HG03432 (cell line): ENCODE measurements around the gene PTPRC.

Experiments used
- ATAC-seq: cut with Tn5 transposase; IDR thresholded peaks from one replicate; pipeline ENCODE4 v1.9.1; 2021; ENCODE audit warnings: mild to moderate bottlenecking, moderate library complexity; ENCODE audit not compliant: unreplicated experiment

PTPRC gene

DNA sequence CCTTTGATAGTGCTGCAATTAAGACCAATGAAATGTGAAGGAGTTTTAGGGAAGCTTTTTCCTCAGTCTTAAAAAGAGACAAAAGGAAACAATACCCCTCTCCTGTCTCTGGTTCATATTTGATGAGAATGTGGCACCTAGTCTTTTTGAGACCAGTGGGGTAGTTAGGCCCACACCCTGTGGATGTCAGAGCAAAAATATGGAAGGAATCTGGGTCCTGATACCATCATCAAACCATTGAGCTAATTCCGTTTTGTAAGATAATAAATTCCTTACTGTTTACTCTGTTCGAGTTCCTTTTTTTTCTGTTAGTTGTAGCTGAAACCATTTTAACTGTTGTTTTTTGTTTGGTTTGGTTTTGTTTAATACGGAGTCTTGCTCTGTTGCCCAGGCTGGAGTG lies 33.3 kb downstream of the PTPRC start:
- no peak for ATAC-seq

DNA sequence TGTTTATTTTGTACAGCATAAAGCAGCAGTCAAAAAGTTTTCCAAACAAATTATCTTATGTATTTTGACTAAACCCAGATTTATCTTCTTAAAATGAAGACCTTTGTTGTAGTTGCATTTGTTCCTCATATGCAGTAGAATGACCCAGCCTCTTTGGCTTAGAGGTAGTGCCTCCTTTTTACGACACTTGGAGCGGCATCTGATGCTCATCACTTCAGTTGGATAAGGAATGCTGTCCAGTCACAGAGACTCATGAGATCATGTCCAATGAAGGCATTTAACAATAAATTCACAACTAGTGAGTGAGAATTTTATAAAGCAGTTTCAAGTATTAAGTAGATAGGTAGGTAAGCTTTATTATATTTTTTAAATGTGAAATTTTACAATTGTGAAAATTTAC lies 35.2 kb downstream of the PTPRC start:
- ATAC-seq = no peak

DNA sequence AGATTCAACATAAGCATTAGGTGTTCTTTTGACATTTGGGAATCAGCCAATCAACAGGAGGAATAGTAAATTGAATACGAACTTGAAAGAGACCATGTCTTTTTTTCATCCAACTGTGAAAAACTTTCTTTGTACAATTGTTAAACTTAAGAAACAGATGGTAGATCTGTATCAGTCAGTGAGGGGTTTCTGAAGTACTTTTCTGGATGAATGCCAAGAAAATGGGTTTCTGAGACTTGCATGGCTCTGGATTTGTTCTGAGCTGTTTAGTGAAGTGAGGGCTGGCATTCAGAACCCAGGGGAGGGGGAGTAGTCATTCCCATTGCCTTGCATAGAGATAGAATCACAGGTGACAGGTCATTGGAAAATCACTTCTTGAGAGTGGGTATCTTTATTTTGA lies 37.4 kb downstream of the PTPRC start:
- no peak for ATAC-seq

DNA sequence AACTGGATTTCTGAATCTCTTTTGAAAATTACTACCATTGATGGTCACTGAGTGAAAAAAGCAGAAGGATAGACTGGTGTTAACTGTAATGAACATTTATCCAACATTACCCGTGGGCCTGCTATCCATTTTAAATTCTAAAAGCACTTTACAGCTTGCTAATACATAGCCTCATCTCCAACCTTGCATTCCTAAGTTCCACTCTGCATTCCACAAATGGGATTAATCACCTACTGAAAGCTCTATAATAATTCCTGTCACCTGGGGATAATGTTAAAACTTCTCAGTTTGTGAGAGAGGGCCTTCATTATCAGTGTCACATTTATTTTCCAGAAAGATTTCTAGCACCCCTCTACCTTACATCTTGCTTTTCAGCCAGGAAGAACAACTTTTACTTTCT lies 38.2 kb downstream of the PTPRC start:
- no peak for ATAC-seq

DNA sequence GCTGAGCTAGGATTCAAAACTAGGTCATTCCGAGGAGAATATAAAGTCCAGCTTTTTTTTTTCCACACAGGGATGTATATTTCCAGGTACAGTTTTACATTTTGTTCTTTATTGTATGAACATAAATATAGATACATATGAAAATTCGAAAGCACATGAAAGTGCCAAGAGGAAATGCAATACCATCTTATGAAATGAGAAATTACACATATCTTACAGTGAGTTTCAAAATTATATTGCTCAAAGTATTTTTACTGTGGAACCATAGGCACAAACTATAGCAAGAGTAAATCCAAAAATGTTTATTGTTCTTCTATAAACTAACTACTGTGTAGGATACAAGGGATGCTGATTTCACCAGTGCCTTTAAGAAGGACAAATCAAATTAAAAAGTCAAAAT lies 39.0 kb downstream of the PTPRC start:
- ATAC-seq = no peak

DNA sequence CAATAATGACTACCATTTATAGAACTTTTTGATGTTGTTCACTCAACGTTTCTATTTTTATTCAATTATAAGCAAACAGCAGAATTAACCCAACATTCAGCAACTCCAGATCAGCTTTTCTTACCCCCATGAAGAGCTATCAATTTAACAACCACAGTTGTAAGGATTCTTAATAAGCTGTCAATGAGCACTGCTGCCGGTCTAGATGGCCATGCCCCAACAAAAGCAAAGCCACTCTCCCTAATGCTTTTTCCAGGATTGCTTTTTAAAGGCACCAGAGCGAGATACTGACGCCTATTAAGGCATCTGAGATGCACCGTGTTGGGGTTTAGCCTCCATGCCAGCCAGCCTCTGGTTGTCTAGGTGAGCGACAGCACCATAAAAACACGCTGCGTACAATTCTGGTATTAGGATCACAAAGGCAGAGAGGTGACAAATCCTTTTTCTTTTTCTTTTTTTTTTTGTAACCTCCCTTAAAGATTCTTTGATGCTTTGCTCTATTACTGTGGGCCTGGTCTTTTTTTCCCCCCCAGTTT lies 39.5 kb downstream of the PTPRC start:
- no peak for ATAC-seq

DNA sequence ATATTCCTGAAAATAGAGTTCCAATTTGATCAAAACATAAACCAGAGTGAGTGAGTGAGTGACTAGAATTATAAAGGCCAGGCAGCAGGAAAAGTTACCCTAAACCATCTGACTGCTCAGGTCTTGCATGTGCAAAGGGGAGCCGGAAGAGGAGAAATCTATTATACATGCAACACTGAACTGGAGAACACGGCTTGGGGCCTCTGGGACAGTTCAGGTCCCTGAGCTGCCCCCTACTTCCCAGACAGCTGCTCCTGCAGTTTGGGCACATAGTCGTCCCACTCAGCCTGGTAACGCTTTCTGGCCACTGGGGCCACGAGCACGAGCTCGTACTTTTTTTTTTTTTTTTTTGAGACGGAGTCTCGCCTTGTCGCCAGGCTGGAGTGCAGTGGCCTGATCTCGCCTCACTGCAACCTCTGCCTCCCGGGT lies 40.1 kb downstream of the PTPRC start:
- ATAC-seq = peak; percentile 40

DNA sequence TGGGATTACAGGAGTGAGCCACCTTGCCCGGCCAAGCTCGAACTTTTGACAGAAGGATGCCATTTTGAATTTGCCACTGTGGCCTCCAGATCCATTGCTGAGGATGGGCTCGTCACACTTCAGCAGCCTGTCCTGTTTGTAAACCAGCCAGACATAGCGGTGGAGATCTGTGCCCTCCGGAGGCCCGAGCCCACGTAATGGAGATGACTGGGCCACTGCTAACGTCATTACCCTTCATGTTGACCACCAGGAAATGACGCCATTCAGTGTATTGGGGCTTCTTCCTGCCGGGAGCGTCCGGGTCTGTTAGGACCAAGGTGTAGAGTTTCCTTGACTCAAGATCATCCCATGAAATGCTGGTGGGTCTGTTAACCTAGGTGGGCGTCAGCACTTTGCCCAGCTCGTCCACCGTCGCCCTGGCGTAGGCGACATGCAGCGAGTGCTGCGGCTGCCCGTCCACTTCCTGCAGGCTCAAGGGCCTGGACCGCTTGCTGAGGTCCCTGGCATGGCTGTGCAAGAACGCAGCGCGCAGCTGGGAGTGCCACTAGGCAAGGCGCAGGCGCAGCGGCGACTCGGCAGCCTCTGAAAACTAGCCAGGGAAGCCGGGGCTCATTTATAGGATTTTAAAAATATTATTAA lies 40.8 kb downstream of the PTPRC start:
- no peak for ATAC-seq

DNA sequence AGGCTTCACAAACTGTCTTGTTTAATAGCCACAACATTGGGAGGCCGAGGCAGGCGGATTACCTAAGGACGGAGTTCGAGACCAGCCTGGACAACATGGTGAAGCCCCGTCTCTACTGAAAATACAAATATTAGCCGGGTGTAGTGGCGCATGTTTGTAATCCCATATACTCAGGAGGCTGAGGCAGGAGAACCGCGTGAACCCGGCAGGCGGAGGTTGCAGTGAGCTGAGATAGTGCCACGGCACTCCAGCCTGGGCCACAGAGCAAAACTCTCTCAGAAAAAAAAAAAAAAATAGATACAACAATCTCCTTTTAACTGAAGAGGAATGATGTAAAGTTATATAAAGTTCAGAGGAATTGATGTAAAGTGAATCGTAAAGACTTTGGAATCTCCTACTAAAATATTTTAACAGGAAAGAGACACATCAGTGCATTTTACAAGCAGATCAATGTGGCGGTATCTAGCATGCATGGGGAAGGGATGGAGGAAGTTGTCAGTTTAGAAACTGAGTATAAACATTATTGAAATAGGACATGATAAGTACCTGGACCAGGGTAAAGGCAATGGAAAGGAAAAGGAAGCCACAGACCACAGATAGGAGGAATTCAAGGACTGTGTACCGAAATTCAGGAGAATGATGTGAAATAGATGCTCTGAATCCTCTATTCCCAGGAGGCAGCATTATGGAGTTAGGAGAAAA lies 41.5 kb downstream of the PTPRC start:
- ATAC-seq = no peak

DNA sequence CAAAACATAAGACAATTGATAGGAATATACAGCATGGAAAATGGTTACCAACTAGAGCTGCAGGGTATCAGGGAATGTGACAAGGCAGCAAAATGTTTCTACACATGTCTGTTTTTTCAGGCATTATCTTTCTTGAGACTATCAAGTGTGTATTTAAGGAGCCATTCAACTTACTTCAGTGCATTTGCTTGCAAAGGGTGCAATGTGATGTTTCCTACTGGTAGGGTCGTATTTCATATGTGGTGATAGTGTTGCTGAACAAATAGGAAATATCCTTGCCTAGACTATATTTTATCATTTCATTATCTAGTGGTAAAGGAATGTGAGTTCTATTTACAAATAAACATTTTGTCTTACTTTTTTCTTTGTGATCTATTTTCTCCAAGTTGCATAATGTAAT lies 42.4 kb downstream of the PTPRC start:
- no peak for ATAC-seq

DNA sequence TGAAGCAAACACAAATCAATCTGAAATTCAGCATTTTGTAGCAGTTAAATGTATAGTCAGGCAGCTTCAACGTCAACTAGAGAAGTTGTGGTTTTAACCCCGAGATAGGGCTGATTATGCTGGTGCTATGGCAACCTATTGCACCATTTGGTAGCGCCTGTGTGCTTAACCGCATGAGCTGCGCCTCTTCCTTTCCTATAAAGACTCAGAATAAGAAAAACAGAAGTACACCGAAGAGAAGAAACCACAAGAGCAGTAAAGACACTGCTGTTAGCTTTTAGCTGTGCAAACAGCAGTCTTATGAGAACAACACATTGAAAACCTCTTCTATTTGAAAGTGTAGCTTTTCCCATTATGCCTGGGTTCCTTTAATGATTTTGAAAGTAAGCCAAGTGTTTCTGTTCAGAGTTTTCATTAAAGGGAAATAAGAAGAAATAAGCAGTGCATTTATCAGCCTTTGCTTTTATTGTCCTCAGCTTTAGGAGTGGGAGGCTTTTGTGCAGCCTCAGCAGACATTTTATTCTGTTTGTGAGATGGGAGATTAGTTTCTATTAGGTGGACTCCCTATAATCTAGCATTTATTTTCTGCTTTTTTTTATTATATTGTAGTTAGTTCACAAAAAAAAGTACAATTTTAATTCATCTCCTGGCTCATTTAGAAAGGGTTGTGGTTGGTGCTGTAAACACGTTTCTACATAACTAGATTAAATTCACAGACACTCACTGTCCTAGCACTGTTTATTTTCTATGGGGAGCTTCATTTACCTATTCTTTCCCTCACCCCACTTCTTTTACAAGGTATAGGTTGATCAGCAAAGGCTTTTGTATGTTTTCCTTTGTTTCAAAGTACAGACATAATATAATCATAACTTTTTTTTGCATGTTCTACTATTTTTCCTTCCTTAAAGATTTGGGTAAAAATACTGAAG lies 43.3 kb downstream of the PTPRC start:
- ATAC-seq = peak; percentile 95

DNA sequence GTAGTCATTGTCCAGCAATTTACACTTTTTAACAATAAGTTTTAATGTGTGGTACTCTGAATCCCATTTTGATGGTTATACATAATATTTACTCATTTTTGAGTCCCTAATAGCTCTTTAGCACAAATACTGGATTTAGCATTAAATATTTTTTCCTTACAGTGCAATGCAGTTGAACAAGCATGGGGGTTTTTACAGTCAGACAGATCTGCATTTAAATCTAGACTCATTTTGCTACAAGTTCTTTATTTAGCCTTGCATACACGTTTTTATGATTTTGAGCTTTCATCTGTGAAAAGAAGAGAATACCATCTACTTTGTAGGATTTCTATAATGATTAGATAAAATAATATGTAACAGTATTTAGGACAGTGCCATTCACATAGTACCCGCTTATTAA lies 44.0 kb downstream of the PTPRC start:
- no peak for ATAC-seq

DNA sequence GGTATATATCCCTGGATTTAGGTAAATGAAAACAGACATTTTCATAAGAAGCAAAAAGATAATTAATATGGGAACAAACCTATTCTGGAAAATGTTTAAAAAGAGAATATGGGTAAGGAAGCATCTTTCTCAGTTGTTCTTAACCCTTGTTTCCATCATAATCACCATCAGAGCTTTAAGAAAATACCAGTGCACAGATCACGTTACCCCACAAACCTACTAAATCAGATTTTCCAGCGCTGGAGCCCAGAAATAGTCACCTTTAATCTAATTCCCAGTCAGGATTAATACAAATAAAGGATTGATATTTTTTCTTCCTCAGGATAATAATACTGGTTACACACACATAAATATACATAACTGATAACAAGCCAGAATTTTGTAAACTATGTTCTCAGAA lies 44.6 kb downstream of the PTPRC start:
- ATAC-seq = no peak

DNA sequence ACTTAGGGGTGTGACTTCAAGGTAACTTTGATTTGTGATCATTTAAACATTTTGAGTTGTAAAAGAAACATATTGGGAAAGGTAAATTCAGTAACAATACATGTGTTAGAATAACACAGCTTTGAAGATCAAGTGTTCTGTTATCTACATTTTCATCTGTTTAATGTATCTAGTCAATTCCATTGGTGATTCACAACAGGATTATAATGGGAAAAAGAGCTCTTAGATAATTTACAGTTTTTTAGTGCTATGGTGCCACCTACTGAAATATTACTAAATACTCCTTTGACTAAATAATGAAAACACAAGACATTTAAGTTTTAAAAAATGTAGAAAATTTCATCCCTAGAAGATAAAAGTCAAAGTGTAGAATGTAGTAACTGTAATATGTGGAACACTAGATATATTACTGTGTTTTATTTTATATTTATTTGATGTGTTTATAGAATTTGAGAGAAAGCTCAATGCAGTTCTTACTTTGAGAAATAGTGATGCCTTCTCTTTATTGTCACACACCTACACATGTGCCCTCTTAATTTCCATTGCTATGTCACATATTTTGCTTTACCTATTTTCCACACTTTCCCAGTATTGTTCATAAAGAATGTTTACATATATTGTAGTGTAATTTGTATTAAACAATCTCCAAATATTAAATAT lies 47.4 kb downstream of the PTPRC start:
- ATAC-seq = no peak

DNA sequence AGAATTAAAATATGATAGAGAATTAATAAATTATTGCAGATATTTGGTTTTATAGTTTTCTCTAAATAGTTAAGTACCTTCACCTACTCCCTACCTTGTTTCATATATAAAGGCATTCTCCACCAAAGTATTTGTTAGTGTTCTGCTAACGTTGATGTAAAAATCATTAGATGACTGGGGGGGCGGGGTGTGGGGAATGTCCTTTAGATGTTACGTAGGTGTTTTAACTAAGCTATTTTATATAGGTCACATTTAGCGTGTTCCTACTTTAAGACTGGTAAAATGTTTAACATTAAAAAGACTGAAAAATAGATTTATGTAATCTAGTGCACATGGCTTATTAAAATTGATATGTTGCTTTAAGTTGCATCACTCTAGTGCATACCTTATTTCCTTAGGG lies 48.6 kb downstream of the PTPRC start:
- ATAC-seq = no peak

DNA sequence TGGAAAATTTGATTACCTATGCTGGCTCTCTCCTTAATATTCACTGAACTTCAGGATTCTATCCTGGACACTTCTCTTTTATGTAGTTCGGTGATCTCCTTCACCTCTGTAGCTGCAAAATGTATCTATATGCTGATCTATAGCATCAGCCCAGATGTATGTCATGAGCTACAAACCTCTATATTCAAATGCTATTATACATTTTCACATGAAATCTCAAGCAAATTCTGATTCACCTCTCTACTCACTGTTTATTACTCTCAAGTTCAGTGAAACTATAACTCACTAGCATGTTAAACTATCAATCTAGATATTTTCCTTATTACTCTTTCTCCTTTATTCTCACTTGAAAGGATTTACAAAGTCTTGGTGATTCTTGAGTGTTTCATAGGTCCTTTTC lies 52.2 kb downstream of the PTPRC start:
- ATAC-seq = no peak

DNA sequence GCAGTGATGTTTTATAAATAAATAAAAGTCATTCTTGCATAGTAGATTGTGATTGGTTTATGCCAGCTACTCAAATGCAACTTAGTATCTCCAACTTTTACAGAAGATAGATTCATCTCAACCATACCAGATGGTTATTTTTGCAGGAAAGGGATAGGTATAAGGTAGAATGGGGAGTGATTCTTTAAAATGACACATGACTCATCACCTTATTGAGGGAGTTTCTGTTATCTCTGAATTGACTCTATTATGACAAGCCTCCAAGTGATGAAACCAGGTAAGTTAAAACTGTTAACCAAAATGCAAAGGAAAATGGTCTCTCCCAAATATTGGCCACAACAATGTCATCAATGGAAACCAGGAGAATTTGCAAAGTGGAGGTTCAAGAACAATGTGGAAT lies 54.5 kb downstream of the PTPRC start:
- ATAC-seq = no peak

DNA sequence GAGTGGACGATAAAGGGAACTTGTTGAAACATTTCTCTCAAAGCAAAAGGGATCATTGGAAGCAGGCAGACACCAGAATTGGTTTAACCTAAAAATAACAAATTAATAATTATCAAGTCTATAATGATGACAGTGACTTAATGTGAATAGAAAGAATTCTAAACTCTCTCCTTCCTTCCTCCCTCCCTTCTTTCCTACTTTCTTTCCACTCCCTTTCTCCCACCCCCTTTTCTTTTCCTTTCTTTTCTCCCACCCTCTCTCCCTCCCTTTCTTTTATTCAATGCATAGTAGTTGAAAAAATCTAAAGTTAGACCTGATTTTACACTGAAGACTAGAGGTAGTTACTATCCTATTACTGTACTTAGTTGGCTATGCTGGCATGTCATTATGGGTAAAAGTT lies 55.7 kb downstream of the PTPRC start:
- ATAC-seq = no peak

DNA sequence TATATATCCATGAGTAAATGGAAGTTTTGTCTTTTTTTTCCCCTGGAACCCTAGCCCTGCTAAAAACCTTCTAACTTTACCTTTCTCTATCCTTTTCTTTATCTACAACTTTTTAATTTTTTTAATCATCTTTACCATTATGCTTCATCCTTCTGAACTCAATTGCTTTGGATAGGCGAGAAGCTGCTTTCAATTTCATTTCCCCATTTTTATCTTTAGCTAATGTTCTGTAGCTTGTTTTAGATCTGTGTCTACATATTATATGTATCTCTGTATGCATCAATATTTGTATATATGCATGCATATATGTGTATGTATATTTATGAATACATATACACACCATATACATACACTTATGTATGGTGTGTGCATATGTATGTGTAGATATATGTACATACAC lies 57.4 kb downstream of the PTPRC start:
- peak; percentile 74 for ATAC-seq

DNA sequence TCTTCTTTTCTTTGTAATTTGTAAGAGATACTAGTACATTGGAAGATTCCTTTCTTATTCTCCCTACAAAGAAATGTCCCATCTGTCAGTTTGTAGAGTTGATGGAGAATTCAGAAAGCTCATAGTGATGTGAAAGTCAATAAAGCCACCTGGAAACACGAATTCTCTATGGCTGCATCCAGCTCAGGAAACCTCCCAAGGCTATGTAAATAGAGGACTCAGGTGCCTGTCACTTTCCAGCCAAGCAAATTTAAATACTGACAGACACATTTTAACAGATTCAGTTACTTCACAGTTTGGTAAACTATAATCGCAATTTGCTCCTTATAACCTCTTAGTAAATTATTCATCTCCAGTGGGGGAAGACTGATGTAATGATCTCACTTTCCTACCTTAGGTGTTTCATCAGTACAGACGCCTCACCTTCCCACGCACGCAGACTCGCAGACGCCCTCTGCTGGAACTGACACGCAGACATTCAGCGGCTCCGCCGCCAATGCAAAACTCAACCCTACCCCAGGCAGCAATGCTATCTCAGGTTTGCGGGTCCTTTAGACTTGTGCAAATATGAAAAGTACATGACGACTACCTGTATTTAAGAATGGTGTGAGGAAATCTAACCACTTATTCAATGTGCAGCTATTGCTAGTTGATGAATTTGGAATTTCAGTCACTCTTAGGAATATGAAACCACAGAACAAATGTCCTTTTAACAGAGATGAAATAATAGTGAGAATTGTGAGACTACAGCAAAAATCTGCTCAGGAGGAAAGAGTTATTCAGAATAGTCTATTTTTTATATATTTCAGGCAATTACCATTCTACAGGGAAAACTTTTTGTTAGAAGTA lies 60.6 kb downstream of the PTPRC start:
- ATAC-seq = peak; percentile 72
